Activated CD4-positive, alpha-beta T cell treated with anti-CD3 and anti-CD28 coated beads, Interleukin-2, Interleukin-6, amounts not matched to agents 100 ng/mL and 50 ng/mL, durations not matched to agents 16 hours and 8 hours (primary cell): ENCODE results near the gene HTR3E.
"Not testable (repeated sequence)": the region's sequence is repeated elsewhere in the genome, so short reads cannot be mapped to it uniquely, and the experiment has no call there.

Experiments used
- DNase-seq: peaks from one replicate; pipeline ENCODE4 v3.0.0-alpha.2; 2020

Gene HTR3E, protein sequence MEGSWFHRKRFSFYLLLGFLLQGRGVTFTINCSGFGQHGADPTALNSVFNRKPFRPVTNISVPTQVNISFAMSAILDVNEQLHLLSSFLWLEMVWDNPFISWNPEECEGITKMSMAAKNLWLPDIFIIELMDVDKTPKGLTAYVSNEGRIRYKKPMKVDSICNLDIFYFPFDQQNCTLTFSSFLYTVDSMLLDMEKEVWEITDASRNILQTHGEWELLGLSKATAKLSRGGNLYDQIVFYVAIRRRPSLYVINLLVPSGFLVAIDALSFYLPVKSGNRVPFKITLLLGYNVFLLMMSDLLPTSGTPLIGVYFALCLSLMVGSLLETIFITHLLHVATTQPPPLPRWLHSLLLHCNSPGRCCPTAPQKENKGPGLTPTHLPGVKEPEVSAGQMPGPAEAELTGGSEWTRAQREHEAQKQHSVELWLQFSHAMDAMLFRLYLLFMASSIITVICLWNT

DNA sequence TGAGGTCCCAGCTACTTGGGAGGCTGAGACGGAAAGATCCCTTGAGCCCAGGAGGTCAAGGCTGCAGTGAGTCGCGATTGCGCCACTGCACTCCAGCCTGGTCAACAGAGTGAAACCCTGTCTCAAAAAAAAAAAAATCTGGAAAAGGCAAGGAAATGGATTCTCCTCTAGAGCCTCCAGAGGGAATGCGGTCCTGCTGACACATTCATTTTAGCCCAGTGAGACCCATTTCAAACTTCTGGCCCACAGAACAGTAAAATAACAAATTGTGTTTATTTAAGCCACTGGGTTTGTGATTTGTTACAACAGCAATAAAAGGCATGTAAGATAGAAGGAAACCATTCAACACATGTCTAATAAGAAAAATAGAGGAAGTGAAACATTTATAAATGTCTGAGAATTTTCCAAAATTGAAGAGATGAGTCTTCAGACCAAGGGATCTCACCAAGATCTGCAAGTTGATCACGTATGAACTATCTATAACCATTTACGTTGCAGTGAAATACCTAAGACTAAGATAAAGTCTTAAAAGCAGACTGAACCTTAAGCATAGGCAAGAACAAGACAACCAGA lies at the start of gene HTR3E:
HTR3E (plus strand) TSS at position 254 of the 573 bp plus-strand sequence. CDS start 466 bp downstream, outside the sequence.
- no peak for DNase-seq

DNA sequence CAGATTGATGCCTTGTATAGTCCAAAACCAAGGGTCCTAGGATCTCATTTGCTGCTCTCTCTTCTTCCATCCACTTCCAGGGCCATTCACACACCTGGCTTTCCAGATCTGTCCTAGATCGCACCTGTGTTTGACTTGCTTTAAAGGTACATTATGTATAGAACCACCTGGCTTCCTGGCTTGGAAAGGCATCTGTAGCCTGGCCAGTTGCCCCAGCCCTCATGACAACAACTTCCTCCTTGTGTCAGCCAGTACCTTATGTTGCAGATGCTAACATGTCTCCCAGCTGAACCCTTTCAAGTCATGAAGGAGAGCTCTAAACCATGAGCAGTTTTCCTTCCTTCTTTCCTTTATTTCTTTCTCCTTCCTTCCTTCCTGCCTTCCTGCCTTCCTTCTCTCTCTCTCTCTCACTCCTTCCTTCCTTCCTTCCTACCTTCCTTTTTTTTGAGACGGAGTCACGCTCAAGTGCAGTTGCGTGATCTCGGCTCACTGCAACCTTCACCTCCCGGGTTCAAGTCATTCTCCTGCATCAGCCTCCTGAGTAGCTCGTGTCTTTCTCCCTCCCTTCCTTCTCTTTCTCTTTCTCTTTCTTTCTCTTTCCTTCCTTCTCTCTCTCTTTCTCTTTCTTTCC lies 46.5 kb upstream of the HTR3E start:
- DNase-seq = no peak

DNA sequence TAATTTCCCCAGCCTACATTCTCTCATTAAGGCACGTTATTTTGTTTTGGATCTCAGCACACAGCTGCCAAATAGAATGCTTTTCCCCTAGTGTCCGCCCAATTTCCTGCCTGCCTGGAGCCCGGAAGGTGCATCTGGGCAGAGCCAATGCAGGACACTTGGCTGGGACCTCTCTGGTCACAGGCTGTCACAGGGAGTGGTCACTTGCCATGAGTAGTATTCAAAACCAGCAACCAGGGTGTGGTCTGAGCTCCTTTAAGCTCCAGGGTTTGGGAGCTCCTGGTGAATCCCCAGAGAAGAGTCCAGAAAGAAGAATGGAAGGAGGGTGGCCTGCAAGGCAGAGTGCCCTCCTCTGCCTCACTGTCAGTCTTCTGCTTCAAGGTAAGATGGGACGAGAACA lies 44.1 kb upstream of the HTR3E start, which contains the start of gene HTR3C:
HTR3C (plus strand) TSS at position 281 of the 400 bp plus-strand sequence; CDS start at position 315, 34 bp downstream.
- DNase-seq = no peak

DNA sequence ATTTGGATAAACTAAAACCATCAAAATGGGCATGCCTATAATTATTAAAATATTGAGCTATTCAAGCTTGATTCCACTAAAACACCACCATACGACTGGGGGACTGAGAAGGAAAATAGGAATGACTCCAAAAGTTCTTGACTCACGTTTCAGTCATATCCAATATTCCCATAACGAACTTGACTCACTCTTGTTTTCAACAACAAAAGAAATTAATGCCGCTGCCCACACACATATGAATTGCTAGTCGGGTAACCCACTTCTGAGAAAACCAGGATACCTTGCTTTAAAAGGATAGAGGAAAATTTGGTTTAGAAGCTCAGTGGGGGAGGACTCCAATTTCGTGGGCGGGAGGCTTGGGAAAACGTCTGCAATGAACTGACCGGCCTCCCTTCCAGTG lies 38.8 kb upstream of the HTR3E start:
- no peak for DNase-seq

DNA sequence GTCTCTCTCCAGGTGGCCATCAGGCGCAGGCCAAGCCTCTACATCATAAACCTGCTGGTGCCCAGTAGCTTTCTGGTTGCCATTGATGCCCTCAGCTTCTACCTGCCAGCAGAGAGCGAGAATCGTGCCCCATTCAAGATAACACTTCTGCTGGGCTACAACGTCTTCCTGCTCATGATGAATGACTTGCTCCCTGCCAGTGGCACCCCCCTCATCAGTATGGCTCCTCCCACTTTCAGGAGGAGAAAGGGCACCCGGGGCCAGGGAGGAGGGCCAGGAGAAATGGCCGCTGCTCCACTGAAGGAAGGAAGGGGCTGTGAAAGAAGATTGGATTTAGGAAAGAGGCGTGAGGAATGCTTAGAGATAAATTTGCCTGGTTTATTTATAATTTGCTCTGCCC lies 37.4 kb upstream of the HTR3E start:
- no peak for DNase-seq

DNA sequence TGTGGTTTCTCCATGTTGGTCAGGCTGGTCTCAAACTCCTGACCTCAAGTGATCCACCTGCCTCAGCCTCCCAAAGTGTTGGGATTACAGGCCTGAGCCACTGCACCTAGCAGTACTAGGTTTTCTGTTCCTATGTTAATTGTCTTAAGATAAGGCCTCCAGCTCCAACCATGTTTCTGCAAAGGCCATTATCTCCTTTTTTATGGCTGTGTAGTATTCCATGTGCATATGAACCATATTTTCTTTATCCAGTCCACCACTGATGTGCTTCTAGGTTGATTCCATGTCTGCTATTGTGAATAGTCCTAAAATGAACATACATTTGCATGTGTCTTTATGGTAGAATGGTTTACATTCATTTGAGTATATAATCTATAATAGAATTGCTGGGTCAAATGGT lies 34.2 kb upstream of the HTR3E start:
- DNase-seq = no peak

DNA sequence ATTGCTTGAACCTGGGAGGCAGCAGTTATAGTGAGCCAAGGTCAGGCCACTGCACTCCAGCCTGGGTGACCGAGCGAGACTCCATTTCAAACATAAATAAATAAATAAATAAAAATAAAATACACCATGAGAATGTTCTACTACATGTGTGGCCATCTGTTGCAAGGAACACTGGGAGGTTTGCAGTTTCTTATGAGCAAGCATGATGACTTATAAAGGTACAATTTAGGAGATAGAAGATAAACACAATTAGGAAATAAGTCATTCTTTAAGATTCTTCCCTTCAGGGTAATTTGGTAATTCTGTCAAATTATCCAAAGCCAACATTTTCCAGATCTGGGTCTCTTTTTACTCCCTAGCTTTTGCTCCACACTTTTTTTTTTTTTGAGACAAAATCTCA lies 30.7 kb upstream of the HTR3E start:
- DNase-seq = no peak

DNA sequence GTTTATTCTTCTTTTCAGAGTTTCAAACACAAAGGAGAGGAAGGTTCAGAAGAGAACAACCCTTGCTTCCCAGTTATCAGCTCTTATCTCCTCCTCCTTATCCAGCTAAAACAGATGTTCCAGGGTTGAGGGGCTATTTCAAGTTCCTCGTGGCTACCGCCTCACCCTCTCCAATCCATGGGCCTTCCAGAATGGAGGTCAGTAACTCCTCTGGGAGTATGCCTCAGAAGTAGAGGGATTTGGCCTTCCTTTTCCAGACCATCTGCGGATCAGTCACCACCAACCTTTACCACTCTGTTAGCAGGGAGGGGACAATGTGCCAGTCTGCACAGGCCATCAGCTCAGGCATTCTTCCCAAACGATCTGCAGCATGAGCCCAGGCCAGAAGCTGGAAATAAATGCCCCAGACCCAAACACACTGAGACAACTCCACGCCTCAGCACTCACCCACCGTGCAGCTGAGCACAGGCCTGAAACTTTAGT lies 29.2 kb upstream of the HTR3E start:
- DNase-seq = no peak

DNA sequence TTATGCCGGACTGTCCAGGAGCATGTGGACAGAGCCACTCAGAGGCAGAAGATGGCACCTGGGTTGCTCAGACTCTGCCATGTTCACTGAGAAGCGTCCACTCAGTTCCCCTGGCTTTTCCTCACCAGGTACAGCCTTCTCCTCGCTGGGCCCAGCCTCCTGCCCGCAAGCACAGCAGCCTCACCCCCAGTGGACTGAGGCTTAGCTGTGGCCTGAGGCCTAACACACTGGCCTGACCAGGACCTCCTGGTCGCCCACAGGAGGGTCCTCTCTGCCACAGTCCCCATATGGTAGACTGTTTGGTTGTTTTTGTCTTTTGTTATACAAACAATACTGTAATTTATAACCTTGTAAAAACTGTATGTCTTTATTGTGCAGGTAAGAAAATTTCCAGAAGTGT lies 28.5 kb upstream of the HTR3E start:
- DNase-seq = no peak

DNA sequence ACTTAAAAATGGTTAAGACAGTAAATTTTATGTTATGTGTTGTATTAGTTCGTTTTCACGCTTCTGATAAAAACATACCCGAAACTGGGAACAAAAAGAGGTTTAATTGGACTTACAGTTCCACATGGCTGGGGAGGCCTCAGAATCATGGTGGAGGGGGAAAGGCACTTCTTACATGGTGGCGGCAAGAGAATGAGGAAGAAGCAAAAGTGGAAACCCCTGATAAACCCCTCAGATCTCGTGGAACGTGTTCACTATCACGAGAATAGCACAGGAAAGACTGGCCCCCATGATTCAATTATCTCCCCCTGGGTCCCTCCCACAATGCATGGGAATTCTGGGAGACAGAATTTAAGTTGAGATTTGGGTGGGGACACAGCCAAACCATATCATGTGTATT lies 25.7 kb upstream of the HTR3E start:
- not testable (repeated sequence) for DNase-seq

DNA sequence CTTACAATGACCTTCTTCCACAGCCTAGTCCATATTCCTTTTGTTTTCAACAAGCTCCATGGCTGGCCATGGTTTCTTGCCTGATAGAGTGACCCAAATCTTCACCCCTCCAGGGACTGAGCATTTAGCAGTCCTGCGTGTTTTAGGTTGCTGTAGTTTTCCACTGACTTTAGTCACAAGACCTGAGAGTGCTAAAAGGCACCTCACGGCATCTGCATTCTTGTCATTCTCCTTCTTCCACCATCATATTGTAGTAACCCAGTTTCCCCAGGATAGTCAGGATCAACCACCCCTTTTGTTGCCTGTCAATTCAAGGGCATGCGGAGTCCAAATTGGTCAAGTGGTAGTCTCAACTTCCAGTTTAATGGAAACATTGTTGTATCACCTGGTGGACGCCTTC lies 23.2 kb upstream of the HTR3E start:
- DNase-seq = no peak

DNA sequence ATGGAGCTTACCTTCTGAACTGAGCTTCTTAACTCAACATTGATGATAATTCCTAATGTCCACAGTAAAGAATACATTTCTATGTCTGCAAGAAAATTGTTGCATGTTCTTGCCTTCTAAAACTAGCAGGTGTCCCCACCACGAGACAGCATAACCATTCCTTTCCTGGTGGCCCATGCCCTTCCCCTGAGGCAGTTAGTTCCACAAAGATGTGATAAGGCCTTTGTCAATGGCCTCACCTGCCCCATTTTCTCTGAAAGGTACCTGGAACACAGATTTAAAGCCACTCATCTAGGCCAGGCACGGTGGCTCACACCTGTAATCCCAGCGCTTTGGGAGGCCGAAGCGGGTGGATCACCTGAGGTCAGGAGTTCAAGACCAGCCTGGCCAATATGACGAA lies 21.0 kb upstream of the HTR3E start:
- DNase-seq = no peak

DNA sequence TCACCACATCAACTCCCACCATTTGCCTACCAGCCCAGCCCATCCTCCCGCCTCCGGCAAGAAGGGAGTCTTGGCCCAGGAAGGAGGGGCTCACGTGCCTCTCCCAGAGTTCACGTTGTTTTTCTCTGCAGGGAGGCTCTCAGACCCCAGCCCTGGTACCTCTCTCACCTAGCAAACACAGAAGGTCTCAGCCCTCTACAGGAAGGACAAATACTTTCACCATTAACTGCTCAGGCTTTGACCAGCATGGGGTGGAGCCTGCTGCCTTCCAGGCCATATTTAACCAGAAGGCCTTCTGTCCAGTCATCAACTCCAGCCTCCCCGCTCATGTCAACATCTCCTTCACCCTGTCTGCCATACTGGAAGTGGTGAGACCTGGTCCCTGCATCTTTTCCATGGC lies 19.0 kb upstream of the HTR3E start:
- DNase-seq = no peak

DNA sequence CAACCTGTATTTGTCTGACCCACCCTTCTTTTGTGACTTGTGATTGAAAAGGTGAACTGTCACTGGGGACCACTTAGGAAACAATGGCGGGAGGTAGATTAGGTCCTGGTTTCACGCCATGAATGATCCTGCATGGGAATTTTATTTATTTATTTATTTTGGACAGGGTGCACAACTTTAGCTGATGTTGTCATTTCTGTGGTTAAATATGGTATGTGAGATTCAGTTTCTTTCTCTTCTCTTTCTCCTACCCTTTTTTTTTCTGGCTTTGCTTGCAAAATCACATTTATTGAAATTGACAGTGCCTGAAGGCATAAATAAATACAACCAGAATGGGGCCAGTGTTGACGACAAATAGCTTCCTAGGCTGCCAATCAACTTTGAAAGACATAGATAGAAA lies 18.0 kb upstream of the HTR3E start:
- DNase-seq = no peak

DNA sequence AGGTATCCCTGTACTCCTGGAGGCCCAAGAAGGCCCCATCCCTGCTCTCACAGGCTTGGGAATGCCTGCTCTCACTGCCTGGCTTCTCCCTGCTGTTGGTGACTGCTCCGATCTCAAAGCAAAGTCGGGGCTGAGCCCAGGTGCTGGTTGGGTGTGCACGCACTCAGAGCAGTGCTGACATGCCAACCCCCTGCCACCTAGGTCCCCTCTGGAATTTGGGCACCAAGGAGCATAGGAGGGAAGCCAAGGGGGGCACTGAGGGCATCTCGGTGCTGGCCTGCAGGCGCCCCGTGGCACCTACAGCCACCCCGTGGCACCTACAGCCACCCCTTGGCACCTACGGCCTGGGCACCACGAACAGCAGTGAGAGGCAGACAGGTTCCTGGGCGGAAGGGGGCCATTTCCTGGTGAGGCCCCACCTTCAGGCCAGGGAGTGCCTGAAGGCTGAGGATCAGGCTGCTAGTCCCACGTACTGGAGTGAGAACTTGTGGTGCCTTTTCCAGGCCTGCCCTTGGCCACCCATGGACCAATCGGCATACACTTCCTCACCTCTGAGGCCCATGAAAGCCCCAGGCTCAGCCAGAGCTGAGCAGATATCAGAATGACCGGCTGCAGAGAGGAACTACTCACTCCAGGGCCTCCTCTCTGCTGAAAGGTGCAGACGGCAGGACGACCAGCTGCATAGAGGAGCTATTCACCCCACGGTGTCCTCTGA lies 15.6 kb upstream of the HTR3E start:
- no peak for DNase-seq

DNA sequence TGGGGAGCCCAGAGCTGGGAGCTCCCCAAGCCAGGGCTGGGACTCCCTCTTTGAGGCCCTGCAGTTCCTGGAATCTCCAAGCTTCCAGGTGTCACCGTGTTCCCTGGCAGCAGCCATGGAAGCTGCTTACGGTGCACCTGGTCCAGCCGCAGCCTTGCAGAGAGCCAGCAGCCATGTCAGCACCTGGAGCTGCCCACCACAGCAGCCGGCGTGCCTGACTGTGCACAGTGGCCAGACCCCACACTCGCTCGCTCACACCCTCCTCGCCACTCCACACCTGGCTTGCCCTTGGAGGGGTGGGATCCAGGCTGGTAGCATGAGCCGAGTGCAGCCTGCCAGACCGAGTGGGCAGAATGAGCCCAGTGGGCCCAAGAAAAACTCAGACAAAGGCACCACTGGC lies 14.8 kb upstream of the HTR3E start:
- no peak for DNase-seq

DNA sequence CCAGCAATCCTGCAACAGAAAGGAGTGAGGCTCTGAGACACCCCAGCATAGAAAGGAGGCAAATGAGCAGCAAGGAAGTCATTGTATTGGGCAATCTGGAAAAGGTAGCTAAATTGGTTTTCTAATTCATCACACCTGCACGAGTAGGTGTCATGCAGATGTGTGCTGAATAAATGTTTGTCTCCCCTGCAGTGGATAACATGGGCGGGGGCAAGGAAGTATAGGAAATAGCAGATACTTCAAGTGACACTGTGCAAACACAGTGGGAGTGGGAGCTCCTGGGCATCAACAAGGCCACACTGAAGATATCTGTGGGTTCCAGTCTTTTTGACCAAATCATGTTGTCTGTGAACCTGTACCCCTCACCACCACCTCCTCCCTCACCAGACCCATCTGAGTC lies 14.4 kb upstream of the HTR3E start:
- no peak for DNase-seq

DNA sequence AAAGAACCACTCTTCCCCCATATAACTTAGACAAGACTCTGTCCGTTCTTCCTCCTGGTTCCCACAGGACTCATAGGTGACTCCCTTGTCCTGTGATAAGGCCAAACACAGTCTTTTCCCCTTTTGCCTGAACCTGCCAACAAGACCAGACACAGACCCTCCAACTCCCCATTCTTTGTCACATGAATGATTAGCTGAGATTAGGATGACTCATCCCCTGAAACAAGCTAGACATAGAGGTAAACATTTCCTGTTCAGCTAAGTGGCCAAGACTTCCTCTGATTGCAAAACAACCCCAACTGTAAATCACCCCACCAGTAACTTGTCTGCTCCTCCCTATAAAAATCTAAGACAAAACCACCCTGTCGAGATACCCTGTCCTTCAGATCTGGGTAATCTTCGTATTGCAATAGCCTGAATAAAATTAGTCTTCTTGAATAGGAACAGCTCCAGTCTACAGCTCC lies 11.4 kb upstream of the HTR3E start:
- peak; percentile 54 for DNase-seq

DNA sequence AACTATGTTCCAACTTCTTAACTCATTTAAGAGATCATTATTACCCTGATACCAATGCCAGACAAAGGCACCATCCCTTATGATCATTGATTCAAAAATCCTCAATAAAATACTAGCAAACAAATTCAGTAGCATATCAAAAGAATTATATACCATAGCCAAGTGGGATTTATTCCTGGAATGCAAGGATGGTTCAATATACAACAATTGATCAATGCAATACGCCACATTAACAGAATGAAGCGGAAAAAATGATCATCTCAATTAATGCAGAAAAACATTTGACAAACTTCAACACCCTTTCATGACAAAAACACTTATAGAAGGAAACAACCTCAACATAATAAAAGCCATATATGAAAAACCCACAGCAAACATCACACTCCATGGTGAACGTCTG lies 4.7 kb upstream of the HTR3E start:
- no peak for DNase-seq

DNA sequence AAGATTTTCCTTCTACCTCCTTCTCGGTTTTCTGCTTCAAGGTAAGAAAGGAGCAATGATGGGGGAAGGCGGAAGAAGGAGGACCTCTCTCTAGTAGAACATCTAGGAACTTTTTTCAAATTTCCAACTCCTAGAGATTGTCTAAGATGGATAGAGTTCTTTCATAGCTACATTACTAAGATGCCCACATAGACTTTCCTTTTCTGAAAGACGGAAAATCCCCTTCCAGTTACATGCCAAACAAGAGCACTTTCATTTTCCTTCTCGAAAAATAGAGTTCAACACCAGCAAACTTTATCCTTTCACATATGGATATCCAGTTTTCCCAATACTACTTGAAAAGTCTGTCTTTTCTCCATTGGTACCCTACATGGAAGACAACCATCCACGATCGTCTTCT lies 692 bp downstream of the HTR3E start:
- no peak for DNase-seq

DNA sequence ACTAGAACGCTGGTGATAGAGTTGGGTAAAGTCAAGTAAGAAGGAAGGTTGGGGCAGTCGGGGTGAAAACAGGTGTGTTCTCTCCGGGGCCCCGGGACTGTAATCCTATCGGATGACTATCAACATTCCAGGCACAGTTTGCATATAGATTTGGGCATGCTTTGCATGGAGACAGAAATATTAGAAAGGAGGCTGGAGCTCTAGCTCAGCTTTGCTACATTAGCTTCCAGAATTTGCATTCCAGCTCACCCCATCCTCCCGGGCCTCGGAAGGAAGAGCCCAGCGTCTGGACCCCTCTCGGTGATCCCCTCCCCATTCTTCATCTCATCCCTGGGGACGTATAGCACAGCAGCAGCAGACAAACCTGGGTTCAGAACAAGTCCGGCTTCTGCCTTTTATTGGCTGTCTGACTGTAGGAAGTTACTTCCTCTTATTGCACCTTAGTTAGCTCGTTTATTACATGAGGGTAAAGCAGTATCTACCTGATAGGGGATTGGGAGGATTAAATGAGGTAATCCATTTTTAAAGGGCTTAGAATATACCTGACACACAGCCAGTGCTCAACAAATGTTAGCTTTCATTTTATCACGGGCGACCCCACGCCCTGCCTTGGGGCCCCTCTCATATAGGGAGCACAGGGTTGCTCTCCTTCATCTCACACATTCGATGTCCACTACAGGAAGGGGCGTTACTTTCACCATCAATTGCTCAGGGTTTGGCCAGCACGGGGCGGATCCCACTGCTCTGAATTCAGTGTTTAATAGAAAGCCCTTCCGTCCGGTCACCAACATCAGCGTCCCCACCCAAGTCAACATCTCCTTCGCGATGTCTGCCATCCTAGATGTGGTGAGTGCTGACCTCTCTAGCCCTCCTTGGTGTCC lies 3.2 kb downstream of the HTR3E start:
- no peak for DNase-seq

DNA sequence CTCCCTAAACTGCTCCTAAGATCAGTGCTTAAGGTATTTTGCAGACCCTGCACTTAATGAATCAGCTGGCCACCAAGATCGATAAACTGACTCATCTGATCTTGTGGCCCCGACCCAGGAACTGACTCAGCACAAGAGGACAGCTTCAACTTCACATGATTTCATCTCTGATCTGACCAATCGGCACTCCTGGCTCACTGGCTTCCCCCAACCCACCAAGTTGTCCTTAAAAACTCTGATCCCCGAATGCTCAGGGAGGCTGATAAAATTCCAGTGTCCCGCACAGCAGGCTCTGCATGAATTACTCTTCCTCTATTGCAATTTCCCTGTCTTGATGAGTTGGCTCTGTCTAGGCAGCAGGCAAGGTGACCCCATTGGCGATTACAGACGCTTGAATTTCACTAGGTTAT lies 13.5 kb downstream of the HTR3E start:
- peak; percentile 39 for DNase-seq
